Measurements from ENCODE around the gene SELENOV.

- TF ChIP-seq CTCF (IDR thresholded peaks at IDR 0.05) (no peak), POLR2A (IDR thresholded peaks at IDR 0.05) (no peak)
Observed at GRCh38 chr19:39533791-39534190, 18.9 kb downstream of the SELENOV start.
